K562 (cell line): ENCODE measurements around the gene SLC22A23.

ENCODE experiments used
- CEBPB ChIP-seq: fragments of 450-650 bp; IDR thresholded peaks from 2 replicates; pipeline ENCODE4 v1.6.1; 2016; ENCODE audit warnings: missing genetic modification characterization, missing compliant biosample characterization
- NRF1 ChIP-seq, 2 experiments: fragments of 450-650 bp; IDR thresholded peaks in 1 of 2; conservative IDR thresholded peaks in 1 of 2; 2 replicates each; pipeline ENCODE4 v1.6.1; 2014; ENCODE audit warnings: mild to moderate bottlenecking in 2 of 2
- TAF1 ChIP-seq: IDR thresholded peaks from 2 replicates; pipeline ENCODE4 v1.6.1; 2011; ENCODE audit warnings: mild to moderate bottlenecking, low read length, moderate library complexity; ENCODE audit not compliant: insufficient read depth, control insufficient read depth, severe bottlenecking; ENCODE audit errors: extremely low read depth
- ZNF311 ChIP-seq: fragments of 250-450 bp; sonication (Bioruptor Pico); IDR thresholded peaks from 2 replicates; pipeline ENCODE4 v1.4.0; 2020; ENCODE audit warnings: mild to moderate bottlenecking, moderate library complexity
- TF ChIP-seq, protein P1 (sequence below): sonication (generic); formaldehyde crosslinking; IDR thresholded peaks from 2 replicates; pipeline ENCODE4 v1.8.0; 2022; ENCODE audit warnings: mild to moderate bottlenecking, missing genetic modification reagents, borderline replicate concordance
- TF ChIP-seq, protein P2 (sequence below): sonication (generic); formaldehyde crosslinking; IDR thresholded peaks from 2 replicates; pipeline ENCODE4 v1.5.0; 2020; ENCODE audit warnings: missing genetic modification reagents

GRCh38 chr6:3310051-3310448, 146.8 kb downstream of the SLC22A23 start:
- TF ChIP-seq, protein P1, sequence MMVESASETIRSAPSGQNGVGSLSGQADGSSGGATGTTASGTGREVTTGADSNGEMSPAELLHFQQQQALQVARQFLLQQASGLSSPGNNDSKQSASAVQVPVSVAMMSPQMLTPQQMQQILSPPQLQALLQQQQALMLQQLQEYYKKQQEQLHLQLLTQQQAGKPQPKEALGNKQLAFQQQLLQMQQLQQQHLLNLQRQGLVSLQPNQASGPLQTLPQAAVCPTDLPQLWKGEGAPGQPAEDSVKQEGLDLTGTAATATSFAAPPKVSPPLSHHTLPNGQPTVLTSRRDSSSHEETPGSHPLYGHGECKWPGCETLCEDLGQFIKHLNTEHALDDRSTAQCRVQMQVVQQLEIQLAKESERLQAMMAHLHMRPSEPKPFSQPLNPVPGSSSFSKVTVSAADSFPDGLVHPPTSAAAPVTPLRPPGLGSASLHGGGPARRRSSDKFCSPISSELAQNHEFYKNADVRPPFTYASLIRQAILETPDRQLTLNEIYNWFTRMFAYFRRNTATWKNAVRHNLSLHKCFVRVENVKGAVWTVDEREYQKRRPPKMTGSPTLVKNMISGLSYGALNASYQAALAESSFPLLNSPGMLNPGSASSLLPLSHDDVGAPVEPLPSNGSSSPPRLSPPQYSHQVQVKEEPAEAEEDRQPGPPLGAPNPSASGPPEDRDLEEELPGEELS (CRISPR knock-in tag), result no peak
- TF ChIP-seq, protein P2, sequence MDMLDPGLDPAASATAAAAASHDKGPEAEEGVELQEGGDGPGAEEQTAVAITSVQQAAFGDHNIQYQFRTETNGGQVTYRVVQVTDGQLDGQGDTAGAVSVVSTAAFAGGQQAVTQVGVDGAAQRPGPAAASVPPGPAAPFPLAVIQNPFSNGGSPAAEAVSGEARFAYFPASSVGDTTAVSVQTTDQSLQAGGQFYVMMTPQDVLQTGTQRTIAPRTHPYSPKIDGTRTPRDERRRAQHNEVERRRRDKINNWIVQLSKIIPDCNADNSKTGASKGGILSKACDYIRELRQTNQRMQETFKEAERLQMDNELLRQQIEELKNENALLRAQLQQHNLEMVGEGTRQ (CRISPR knock-in tag), result no peak
- no peak for TF ChIP-seq TAF1
- no peak for TF ChIP-seq ZNF311 (CRISPR knock-in tag)
- no peak for TF ChIP-seq NRF1 (conservative IDR thresholded peaks at IDR 0.05 in 1 of 2, IDR thresholded peaks at IDR 0.05 in 1 of 2)
- TF ChIP-seq CEBPB (tag), result no peak
